ENCODE results near the gene TSKS.

Gene TSKS

GRCh38 chr19:49690079-49690655 lies 72.9 kb downstream of the TSKS start:
- DNase-seq: no peak
- intact Hi-C loops (cut with DNase I): loop anchor here (10.0 kb wide), 1 partner anchor 115 kb away; no protein-coding TSS in a partner anchor

Data from posterior cingulate gyrus (tissue), 11 donors.